Mesendoderm (in vitro differentiated cells): ENCODE data around the gene TSC2.
"Not testable (repeated sequence)": the region's sequence is repeated elsewhere in the genome, so short reads cannot be mapped to it uniquely, and the experiment has no call there.

Source experiments
- DNase-seq: peaks from one replicate; pipeline ENCODE4 v3.0.0; 2013
- H2AK5ac ChIP-seq: 2 replicates; pipeline ENCODE4 v1.6.1; 2013; ENCODE audit warnings: low read length, inconsistent platforms
- H2BK120ac ChIP-seq: 2 replicates; pipeline ENCODE4 v1.6.1; 2013; ENCODE audit warnings: low read depth, mild to moderate bottlenecking, low read length, moderate library complexity, mixed read lengths
- H2BK15ac ChIP-seq: replicated peaks from 2 replicates; pipeline ENCODE4 v1.6.1; 2013; ENCODE audit warnings: low read depth, mild to moderate bottlenecking, moderate library complexity
- H2BK5ac ChIP-seq: 2 replicates; pipeline ENCODE4 v1.6.1; 2013; ENCODE audit warnings: low read length, inconsistent platforms
- H3K18ac ChIP-seq: 2 replicates; pipeline ENCODE4 v1.6.1; 2013; ENCODE audit warnings: mild to moderate bottlenecking, low read length, mixed read lengths
- H3K23ac ChIP-seq: one replicate; pipeline ENCODE4 v1.6.1; 2013; ENCODE audit warnings: low read length
- H3K27ac ChIP-seq: 2 replicates; pipeline ENCODE4 v1.5.1; 2013; ENCODE audit warnings: low read depth, mild to moderate bottlenecking, inconsistent platforms, low read length, moderate library complexity
- H3K27me3 ChIP-seq: 2 replicates; pipeline ENCODE4 v1.6.1; 2013; ENCODE audit warnings: low read length, control low read depth, mild to moderate bottlenecking, inconsistent platforms; ENCODE audit not compliant: insufficient read depth, poor library complexity
- H3K36me3 ChIP-seq: 2 replicates; pipeline ENCODE4 v1.6.1; 2013; ENCODE audit warnings: low read length, inconsistent platforms; ENCODE audit not compliant: control insufficient read depth, insufficient read depth
- H3K4ac ChIP-seq: one replicate; pipeline ENCODE4 v1.6.1; 2013; ENCODE audit warnings: low read depth, mild to moderate bottlenecking, low read length, moderate library complexity
- H3K4me1 ChIP-seq: 2 replicates; pipeline ENCODE4 v1.6.1; 2013; ENCODE audit warnings: low read depth, low read length, inconsistent platforms; ENCODE audit not compliant: control insufficient read depth
- H3K4me2 ChIP-seq: 2 replicates; pipeline ENCODE4 v1.6.1; 2013; ENCODE audit warnings: low read length
- H3K4me3 ChIP-seq: 2 replicates; pipeline ENCODE4 v1.5.1; 2013; ENCODE audit warnings: mild to moderate bottlenecking, low read length
- H3K56ac ChIP-seq: one replicate; pipeline ENCODE4 v1.6.1; 2013; ENCODE audit warnings: low read length
- H3K79me1 ChIP-seq: 2 replicates; pipeline ENCODE4 v1.6.1; 2013; ENCODE audit warnings: low read length, inconsistent platforms
- H3K79me2 ChIP-seq: 2 replicates; pipeline ENCODE4 v1.6.1; 2013; ENCODE audit warnings: mild to moderate bottlenecking, low read length; ENCODE audit not compliant: control insufficient read depth, insufficient read depth
- H3K9ac ChIP-seq: 2 replicates; pipeline ENCODE4 v1.6.1; 2013; ENCODE audit warnings: low read length, inconsistent platforms
- H4K5ac ChIP-seq: one replicate; pipeline ENCODE4 v1.6.1; 2013; ENCODE audit warnings: low read length
- H4K8ac ChIP-seq: one replicate; pipeline ENCODE4 v1.6.1; 2013; ENCODE audit warnings: low read depth, mild to moderate bottlenecking, control low read depth, low read length, moderate library complexity
- WGBS: extraction: QIAGEN DNeasy Blood & Tissue Kit; methylation state at CpG from one replicate; pipeline ENCODE4 v1.1.7; 2013; ENCODE audit warnings: low lambda C conversion rate, missing lambda C conversion rate; ENCODE audit not compliant: insufficient coverage; ENCODE audit errors: extremely low coverage; 5-methylcytosine and 5-hydroxymethylcytosine counted together

The TSC2 gene

GRCh38 chr16:2096853-2097595 is 49.2 kb downstream of the TSC2 start:
- H2BK120ac ChIP-seq, result no peak overlapping the region

DNA sequence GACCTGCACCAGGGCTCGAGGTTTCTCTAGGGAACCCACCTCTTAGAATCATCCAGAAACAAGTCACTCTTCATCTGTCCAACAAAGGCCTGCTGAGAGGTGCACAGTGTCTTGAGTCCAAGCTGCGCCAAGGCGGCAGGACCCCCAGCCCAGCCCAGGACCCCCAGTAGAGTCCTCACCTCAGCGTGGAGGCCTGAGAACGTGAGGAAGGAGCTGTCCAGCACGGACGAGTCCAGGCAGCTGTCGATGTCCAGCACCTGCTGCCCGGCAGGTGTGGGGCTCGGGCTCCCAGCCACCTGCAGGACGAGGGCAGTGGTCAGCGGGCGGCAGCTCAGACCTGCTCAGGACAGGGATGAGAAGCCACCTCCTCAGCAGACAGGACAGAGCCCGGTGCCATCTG is 49.9 kb downstream of the TSC2 start:
- not testable (repeated sequence) for H2BK15ac ChIP-seq, H3K56ac ChIP-seq, H3K79me1 ChIP-seq, H3K23ac ChIP-seq, H2BK5ac ChIP-seq, H4K5ac ChIP-seq, H3K36me3 ChIP-seq, H3K4me1 ChIP-seq, H2BK120ac ChIP-seq, H4K8ac ChIP-seq, H3K9ac ChIP-seq, DNase-seq, H3K79me2 ChIP-seq, H3K4me3 ChIP-seq, H3K18ac ChIP-seq, H2AK5ac ChIP-seq, H3K4ac ChIP-seq, H3K27me3 ChIP-seq, H3K27ac ChIP-seq, H3K4me2 ChIP-seq
- WGBS, result no CpG with 5 or more reads among the region's 14 CpGs

More at GRCh38 chr16:2096853-2097595, 49.2 kb downstream of the TSC2 start:
- H3K4me1 ChIP-seq, result no peaks in the 10 kb centered on the region
- no peak overlapping the region for H2AK5ac ChIP-seq
- no CpG with 5 or more reads among the region's 25 CpGs for WGBS
- no peak overlapping the region for H3K23ac ChIP-seq
- H3K56ac ChIP-seq, result no peak overlapping the region
- no peaks in the 10 kb centered on the region for H3K79me2 ChIP-seq
- no peak overlapping the region for H2BK15ac ChIP-seq
- H3K79me1 ChIP-seq, result no peaks in the 10 kb centered on the region
- no peak overlapping the region for H3K18ac ChIP-seq
- peaks cover 2% of the 10 kb centered on the region for H3K36me3 ChIP-seq
- no peak overlapping the region for H3K27ac ChIP-seq
- no peak overlapping the region for H3K4me3 ChIP-seq
- H3K9ac ChIP-seq, result no peak overlapping the region
- no peak for DNase-seq
- no peak overlapping the region for H3K4ac ChIP-seq
- no peak overlapping the region for H3K4me2 ChIP-seq
- no peaks in the 10 kb centered on the region for H3K27me3 ChIP-seq
- no peak overlapping the region for H4K8ac ChIP-seq
- H2BK5ac ChIP-seq, result no peak overlapping the region
- no peak overlapping the region for H4K5ac ChIP-seq

- DNase-seq, H3K79me2 ChIP-seq, H4K8ac ChIP-seq, H2BK5ac ChIP-seq, H3K23ac ChIP-seq, H4K5ac ChIP-seq, H2AK5ac ChIP-seq, H3K18ac ChIP-seq, H3K56ac ChIP-seq, H3K27ac ChIP-seq, H2BK120ac ChIP-seq, H3K27me3 ChIP-seq, H3K9ac ChIP-seq, H3K4me3 ChIP-seq, H3K79me1 ChIP-seq, H3K4ac ChIP-seq, H3K4me2 ChIP-seq, H3K36me3 ChIP-seq, H2BK15ac ChIP-seq, H3K4me1 ChIP-seq: not testable (repeated sequence)
- WGBS, result no CpG with 5 or more reads among the region's 16 CpGs
These were observed 53.8 kb downstream of the TSC2 start for GRCh38 chr16:2101581-2101980.

DNA sequence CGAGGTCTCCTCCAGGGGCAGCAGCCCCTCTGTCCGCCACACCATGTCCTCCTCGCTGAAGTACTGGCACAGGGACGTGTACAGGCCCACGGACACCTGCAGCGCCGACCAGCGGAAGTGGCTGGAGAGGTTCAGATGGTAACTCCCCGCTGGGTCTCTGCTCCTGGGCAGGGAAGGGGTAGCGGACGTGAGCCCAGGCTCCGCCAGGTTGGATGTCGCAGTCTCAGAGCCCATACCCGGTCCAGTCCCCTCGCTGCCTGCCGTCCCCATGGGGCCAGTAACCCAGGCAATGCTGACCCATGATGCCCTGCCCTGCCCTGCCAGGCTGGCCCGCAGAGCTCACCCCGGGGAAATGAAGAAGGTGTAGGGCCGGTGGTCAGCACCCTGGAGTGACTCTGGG is 54.7 kb downstream of the TSC2 start:
- H3K36me3 ChIP-seq, result no peaks in the 10 kb centered on the region
- no peaks in the 10 kb centered on the region for H3K4me1 ChIP-seq
- H3K79me2 ChIP-seq, result no peaks in the 10 kb centered on the region
- DNase-seq, result no peak
- H2BK5ac ChIP-seq, result no peak overlapping the region
- no peak overlapping the region for H3K4me2 ChIP-seq
- H3K18ac ChIP-seq, result no peak overlapping the region
- H4K5ac ChIP-seq, result no peak overlapping the region
- no peak overlapping the region for H3K56ac ChIP-seq
- H4K8ac ChIP-seq, result no peak overlapping the region
- H3K27me3 ChIP-seq, result no peaks in the 10 kb centered on the region
- H2BK15ac ChIP-seq, result no peak overlapping the region
- H3K9ac ChIP-seq, result no peak overlapping the region
- no CpG with 5 or more reads among the region's 19 CpGs for WGBS
- H2AK5ac ChIP-seq, result no peak overlapping the region
- no peak overlapping the region for H3K4me3 ChIP-seq
- no peak overlapping the region for H2BK120ac ChIP-seq
- no peak overlapping the region for H3K23ac ChIP-seq
- H3K79me1 ChIP-seq, result no peaks in the 10 kb centered on the region
- H3K4ac ChIP-seq, result no peak overlapping the region
- no peak overlapping the region for H3K27ac ChIP-seq

GRCh38 chr16:2104464-2104863 is 56.7 kb downstream of the TSC2 start:
- not testable (repeated sequence) for H3K36me3 ChIP-seq, H3K4me1 ChIP-seq, H3K79me2 ChIP-seq, H4K8ac ChIP-seq, H3K27ac ChIP-seq, H2BK15ac ChIP-seq, H4K5ac ChIP-seq, H3K79me1 ChIP-seq, H3K4me3 ChIP-seq, H2BK120ac ChIP-seq, H3K18ac ChIP-seq, H3K27me3 ChIP-seq, H2BK5ac ChIP-seq, H2AK5ac ChIP-seq, H3K56ac ChIP-seq, H3K23ac ChIP-seq, H3K9ac ChIP-seq, DNase-seq, H3K4ac ChIP-seq, H3K4me2 ChIP-seq
- no CpG with 5 or more reads among the region's 20 CpGs for WGBS

DNA sequence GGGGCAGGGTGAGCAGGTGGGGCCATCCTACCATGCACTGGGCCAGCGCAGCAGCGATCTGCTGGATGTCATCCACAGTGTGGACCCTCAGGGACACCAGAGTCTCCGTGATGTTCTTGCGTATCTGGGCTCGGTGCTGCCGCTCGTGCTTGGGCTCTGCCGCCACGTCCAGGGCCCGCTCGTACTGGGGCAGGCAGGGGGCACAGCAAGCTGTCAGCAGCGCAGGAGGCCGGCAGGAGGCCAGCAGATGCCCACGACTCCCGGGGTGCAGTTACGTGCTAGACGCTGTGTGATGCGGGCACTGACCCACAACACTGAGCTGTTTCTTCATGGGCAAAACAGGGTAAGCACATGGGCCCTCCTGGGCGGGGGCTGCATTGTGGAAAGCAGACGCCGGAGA is 57.5 kb downstream of the TSC2 start:
- not testable (repeated sequence) for H4K5ac ChIP-seq, H3K36me3 ChIP-seq, H3K79me2 ChIP-seq, H3K4me1 ChIP-seq, H3K4me3 ChIP-seq, H2AK5ac ChIP-seq, H3K9ac ChIP-seq, DNase-seq, H4K8ac ChIP-seq, H3K18ac ChIP-seq, H2BK15ac ChIP-seq, H3K4ac ChIP-seq, H3K23ac ChIP-seq, H3K27me3 ChIP-seq, H2BK120ac ChIP-seq, H3K4me2 ChIP-seq, H3K56ac ChIP-seq, H2BK5ac ChIP-seq, H3K27ac ChIP-seq, H3K79me1 ChIP-seq
- WGBS, result no CpG with 5 or more reads among the region's 21 CpGs
